ENCODE measurements around the gene MPPE1.

MPPE1 gene

DNA sequence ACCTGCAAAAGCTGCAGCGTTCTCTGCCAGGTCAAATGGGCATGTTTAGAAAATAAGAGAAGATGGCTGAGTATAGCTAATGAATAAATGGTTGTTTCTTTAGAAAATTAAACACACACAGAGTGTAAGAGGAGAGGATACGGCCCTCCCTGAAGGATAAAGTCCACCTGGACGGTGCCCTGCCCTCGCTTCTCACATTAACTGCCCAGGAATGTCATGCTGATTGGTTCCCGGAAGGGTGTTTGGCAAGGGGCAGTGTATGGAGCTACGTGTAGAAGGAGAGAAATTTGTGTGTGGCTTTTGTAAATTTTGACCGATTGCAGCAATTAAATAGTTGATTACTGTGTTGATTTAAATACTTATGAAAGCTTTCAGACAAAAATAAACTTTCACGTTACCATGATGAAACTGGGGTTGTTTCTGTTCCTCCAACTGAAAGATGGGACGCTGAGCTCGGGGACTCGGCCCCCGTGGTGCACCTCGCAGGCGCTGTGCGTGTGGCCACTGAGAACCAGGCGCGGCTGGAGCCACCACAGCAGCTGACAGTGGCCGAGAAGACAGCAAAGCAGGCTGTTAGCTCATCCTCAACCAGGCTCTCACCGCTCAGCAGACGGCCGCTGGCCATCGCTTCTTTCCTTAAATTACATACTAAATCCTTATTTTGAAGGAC lies 22.7 kb downstream of the MPPE1 start:
- peak in 24 of 51 donors; percentile 4 to 59 (median 18) for DNase-seq

DNA sequence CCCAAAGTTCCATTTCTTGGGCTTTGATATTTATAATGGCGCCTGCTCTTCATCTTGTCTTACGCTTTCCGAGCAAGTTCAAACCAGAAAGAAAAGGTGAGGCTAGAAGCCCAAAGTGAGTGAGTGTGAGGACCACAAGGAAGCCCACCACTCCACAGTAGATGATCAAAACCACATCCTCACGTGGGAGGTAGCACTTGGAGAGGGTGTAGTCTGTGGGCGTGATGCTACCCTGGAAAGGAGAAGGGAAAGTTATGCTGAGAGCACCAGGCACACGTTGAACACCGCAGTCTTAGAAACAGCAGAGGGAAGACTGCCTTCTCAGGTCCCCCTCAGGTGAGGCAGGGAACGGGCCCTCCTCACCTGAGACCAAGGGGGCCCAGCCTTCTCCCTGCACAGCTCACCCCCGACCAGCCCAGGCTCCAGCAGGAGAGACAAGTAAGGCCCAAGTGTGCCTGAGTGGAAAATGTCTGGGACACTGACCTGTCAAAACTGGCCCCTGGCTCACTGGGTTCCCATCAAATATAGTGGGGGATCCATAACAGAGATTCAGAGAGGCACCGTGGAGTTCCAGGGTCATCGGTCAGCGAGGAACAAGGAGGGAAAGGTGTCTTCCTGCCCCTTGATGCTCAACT lies 23.6 kb downstream of the MPPE1 start:
- DNase-seq = no peak

DNA sequence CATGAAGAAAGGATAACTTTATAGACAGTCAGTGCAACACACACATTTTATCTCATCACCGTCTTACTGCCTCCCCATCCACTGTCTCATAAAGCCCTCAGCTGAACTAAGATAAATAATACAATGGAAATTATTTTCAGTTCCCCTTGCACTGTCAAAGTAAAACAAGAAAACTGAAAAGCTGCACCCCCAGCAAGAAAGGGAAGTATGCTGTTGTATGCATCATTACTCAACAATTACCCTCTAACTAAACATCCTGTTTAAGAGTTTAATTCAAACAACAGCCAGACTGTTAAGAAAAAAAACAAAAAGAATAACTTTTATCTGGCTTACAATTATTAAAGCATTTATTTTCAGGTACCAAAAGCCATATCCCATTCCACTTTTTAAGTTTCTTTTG lies 25.0 kb downstream of the MPPE1 start:
- DNase-seq = no peak

DNA sequence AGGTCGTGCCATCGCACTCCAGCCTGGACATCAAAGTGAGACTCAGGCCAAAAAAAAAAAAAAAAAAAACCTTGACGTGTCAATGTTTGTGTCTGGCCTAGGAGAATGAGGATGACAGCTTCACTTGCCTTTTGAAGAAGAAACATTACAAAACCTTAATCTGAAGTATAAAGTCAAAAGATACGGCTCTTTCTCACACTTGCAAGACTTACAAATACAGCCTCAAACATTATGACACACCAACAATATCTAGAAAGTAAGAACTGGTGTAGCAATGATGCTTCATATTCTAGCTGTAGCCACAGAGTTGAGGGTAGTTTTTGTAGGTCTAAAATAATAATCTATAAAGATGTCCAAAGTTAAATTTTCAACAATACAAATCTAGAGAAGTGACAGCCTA lies 25.5 kb downstream of the MPPE1 start:
- DNase-seq = no peak

DNA sequence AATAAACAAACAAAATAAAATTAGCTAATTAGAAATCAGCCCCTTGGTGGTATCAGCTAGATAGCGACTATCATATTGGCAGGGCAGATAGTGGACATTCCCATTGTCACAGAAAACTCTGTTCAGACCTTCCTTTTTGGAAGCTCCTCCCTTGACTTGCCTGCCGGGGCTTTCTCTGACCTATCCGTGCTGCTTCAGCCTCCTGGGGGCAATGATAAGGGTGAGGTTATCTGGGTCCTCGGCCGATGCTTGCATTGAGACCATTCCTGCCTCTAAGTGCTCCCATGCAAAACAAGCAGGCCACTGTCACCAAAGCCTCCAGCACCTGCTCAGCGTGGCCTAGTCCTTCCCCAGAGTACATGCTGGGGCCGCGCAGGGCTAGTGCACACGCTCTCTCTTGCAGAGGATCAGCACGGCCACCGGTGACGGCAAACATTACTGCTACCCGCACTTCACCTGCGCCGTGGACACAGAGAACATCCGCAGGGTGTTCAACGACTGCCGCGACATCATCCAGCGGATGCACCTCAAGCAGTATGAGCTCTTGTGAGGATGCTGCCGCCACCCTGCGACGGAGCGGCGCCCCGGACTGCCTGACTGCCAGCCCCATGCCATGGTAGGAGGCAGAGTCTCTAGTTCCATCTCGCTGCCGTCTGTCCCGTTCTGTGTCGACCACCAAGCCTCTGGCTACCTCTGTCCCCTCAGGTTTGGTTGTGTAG lies 27.4 kb downstream of the MPPE1 start:
- no peak for DNase-seq

DNA sequence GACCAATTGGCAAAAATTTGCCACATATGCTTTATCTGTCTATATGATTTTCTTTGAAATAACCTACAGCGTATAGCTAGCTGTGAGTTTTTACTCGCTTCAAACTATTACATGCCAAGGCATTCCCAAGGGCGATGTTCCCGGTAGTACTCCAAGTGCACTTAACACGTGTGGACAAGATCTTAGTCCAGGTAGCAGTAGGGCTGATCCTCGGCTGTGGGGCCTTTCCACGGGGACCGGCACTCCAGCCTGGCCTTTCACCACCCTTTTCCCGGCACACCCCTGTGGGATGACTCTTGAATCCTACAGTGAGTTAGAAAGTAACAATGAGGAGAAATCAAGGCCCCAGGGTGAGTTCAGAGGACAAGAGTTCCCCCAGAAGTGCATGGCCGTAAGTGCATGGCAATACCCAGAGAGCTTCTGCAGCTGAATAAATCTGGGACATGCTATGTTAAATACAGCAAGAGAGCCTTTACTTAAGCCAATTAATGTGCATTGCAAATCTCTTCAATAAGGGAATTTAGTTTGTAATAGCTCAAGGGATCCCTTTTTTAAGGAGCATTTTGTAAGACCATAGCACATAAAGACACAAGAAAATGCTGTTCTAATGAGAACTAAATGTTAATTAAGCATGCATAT lies 30.5 kb downstream of the MPPE1 start:
- DNase-seq = no peak

DNA sequence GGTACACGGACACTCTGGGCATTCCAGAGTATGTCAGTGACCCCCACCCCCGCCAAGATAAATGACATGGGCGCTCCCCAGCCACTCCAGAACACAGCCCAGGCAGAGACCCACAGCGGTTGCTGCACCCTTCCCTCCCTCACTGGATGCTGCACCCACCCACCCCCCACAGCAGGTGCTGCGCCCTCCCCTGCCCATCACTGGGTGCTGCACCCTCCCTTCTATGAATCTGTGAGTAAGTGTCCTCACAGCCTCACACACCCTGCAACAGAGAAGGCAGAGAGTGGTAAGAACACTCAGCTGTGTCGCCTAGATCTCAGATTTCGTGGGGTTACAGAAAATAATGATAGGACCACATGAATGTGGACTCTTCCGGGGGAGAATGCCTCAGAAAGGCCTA lies 33.4 kb downstream of the MPPE1 start:
- DNase-seq = no peak

DNA sequence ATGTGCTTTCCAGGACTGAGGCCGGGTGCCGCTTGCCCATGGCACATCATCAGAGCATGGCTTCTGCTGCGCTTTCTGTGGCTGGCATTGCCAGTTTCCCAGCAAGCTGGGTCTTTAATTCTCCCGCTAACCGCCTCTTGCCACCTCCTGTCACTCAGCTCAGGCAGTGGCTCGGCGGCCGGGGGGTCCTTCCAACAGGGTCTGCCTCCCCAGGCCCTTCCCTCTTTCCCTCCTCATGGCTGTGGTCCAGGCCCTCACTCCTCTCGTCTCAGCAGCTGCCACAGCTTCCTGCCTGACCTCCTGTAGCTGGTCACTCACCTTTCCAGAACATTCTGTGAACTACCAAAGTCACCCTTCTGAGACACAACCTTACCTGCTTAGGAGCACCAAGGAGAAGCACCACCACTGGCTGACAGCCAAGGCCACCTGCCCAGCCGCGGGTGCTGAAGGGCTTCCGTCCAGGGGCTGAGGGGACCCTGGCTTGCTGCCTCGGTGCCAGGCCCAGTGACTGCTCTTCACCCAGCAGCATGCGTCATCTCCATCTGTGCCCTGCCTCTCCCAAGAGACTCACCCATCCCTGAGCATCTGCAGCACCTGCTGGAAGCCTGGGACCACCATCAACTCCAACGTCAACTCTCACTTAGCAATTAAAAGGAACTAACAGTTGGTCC lies 34.3 kb downstream of the MPPE1 start:
- no peak for DNase-seq

DNA sequence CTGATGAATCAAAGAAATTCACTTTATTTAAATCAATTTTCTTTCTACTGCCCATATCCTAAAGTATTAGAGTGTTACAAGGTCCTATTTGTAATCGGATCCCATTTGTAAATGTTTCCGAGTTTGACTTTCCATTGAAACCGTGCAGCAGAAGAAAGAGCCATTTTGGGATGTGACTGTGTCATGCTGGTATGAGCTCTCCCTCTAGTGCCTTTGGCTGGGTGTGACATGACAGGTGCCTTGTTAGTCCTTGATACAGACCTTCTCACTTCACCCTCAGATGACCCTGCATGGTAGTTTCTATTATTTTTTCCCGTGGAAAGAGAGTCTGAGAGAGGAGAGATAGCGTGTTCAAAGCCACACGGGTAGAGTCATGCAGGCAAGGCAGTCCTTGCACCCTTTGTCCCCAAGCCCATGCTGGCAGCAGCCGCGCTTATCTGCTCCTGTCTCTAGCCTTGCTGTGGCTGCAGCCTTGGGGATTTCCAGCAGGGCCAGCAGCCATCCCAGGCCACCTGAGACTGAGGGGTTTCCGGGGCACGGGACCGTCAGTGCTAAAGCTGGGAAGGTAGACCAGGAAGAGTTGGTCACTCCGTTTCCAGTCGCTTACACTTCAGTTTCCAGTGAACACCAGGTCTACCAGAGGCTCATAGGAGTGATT lies 35.5 kb downstream of the MPPE1 start:
- DNase-seq = peak in 1 of 51 donors; percentile 1

DNA sequence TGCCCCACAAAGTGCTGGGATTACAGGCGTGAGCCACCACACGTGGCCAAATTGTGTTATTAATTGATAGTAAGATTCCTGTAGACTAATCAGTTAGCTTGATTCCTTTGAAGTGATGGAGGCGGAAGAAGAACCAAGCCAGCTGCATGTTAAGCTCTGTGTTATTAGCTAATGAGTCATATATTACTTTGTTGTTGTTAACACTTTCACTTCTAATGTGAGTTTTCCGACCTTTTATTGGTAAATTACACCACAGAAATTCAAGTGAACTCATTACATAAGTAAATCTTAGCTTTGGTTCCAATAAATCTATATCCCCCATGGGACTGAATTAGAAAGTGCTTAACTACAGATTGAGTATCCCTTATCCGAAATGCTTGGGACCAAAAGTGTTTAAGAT lies 36.6 kb downstream of the MPPE1 start:
- DNase-seq = no peak

DNA sequence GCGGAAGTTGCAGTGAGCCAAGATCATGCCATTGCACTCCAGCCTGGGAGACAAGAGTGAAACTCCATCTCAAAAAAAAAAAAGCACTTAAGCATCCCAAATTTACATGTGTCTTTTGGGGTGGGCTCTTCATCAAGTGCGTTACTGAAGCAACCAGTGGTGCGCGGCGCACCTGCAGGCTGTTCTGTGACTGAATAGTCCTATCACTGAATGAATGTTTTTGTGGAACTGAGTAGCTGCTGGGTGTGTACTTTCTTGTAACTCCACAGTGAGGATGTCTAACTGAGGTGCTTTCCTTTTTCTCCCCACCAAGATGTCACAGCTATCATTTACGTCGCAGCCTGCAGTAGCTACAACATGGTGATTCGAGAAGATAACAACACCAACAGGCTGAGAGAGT lies 39.9 kb downstream of the MPPE1 start:
- no peak for DNase-seq

DNA sequence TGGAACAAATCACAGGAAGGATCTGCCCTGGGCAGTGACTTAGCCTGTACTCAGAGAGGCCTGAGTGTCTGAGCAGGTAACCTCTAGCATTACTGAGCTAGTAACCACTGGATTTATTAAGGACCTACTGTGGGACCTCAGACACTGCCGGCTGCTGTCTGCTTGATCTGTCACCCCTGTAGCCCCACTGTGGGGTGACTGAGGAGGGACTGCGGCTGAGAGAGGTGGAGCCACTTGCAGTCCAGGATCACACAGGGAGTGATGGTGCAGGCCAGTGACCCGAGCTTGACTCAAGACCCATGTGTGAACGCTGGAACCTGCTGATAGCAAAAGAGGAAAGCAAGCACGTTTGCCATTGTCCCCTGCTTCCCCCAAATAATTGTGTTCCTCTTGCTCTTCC lies 41.4 kb downstream of the MPPE1 start:
- DNase-seq = no peak

DNA sequence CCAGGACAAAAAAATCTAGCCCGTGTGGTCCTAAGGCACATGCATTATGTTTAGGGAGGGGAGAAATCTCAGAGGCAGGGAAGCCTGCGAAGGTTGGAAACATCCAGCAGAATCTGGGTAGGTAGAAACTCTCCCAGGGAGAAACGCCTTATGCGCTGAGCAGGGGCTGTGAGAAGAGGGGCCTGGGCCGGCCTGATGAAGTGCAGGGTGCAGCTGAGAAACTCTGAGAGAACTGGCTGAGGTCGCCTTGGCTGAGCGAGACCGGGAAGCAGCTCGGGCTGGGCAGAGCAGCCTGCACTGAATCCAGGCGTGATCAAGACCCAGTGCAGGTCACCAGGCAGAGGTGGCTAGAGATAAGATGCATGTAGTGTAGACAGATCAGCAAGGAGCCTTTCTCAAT lies 41.8 kb downstream of the MPPE1 start:
- DNase-seq = no peak

DNA sequence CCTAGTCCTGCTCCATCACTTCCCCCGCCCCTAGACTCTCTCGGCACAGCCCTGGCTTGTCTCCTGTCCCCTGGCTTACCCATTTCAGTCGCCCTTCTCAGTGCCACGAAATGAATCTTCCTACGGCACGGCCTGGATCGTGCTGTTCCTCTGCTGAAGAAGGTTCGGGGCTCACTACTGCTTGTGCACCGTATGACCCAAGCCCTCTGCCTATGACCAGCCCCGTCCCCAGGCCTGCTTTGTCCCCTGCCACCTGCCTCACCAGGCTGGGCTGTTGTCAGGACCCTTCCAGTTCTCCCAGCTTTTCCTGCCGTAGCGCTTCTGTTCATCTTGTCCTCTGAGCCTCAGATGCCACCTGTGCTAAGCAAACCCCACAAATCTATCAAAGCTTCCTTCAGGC lies 43.0 kb downstream of the MPPE1 start:
- no peak for DNase-seq

DNA sequence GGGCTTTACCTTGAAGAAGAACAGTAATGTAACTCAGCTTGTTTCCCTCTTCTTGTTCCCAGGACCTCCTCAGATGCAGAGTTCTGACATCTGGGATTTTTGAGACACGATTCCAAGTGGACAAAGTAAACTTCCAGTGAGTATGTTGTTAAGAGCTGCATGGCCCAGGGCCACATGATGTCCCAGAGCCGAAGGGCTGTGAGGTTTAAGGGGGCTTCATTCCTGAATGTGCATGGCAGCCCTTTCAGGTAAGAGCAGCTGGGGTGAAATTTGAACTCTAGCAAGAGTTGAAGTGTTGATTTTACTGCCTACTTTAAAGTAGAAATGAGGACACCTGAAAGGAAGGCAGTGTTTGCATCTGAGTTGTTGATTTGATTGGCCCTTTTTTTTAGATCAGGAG lies 43.6 kb downstream of the MPPE1 start:
- DNase-seq = no peak

DNA sequence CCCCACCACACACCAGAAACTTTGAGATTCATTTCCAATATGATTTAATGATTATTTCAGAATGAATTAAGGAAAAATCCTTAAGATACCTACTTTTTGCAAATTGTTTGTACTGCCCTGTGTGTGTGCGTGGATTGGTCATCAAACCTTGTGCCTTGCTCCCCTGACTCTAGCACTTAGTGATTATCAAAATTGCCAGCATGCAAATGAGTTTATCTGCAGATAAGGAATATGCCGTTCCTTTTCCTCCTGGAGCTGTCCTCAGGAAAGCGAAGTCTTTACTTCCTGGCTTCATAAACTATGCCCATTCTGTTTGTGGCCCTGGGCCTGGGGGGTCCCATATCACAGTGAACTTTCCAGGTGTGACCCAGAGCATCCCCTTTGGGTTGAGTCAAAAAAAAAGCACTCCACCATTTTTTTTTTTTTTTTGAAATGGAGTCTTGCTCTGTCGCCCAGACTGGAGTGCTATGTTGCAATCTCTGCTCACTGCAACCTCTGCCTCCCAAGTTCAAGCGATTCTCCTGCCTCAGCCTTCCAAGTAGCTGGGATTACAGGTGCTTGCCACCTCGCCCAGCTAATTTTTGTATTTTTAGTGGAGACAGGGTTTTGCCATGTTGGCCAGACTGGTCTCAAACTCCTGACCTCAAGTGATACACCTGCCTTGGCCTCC lies 45.5 kb downstream of the MPPE1 start:
- DNase-seq = no peak

DNA sequence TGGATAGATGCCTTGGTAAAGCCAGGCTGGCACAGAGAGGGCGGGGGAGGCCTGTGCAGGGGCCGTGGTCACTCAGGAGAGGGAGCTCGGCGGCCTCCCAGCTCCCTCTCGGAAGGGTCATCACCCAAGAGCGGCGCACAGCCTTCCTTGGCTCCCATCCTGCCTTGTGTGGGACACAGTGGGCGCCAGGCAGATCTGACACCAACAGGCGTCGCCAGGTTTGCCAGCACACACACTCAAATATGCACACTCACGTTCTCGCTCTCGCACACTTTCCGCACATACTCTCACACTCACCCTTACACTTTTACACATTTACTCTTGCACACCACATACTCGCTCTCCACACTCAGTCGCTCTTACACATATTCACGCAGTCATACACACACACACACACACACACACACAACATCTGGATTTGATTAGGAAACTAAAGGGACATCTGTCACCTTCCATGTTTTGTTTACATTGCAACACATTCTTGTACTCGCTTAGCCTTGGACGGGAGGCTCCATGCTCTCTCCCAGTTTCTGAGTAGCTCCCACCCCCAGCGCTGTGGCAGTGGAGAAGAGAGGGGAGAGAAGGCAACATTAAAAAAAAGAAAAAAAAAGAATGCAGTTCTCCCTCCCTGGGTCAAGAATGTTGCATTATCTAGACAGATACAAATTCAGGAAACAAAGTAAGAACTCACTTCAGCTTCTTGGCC lies 46.4 kb downstream of the MPPE1 start:
- DNase-seq = no peak

DNA sequence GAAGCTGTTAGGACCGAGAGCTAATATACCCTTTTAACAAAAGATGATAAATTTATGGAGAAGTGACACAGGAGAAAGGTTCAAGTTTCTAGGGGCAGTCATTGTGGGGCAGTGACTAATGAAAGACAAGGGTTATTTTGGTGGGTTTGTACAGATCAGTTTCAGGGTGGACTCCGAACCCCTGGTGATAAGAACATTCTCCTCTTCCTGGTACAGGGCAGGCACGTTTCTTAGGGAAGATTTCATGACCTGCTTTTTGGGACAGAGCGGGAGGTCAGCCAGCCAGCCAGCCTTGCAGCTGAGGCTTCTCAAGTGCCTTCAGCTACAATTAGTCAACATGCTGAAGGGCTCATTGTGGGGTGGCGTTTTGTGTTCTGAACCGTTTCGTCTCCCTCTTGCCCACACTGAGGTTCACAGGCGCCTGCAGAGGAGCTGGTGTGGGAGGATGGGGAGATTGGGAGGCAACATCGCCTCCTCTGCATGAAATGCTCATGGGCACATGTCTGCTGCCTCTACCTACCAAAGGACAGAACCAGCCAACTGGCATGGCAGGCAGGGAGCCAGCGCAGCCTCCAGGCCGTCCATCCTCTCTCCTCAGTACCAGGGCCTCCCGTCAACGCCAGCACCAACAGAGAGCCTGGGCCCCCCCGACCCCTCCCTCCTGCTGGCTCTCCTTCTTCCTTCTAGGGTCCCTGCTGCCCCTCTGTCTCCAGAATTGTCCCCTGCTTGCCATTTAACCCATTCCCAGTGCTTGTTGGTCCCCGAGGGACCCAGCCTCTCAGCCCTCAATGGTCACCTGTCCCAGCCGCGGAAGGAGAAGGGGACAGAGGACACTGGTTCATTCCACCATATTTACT lies 47.3 kb downstream of the MPPE1 start:
- no peak for DNase-seq

DNA sequence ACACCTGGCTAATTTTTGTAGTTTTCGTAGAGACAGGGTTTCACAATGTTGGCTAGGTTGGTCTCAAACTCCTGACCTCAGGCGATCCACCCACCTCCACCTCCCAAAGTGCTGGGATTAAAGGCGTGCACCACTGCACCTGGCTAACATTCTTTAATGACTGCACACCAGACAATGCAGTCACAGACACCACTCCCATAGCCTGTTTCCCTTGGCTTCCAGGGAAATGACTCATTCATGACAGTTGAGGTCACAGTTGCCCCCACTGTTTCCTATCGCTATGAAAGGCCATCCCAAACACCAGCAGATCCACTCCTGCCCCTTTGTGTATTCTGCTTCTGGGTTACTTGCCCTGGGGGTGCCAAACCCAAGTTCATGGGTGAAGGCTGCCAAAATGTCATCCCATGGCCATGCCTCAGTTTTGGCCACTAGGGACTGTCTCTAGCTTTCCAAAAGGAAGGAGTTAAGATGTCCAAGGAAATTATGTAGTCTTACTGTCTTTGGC lies 48.2 kb downstream of the MPPE1 start:
- no peak for DNase-seq
